ENCODE data around the gene CCL22.

CCL22 gene

GRCh38 chr16:57377080-57377841, 18.7 kb downstream of the CCL22 start:
- no peak for DNase-seq

GRCh38 chr16:57379579-57379978, 21.0 kb downstream of the CCL22 start:
- DNase-seq, result no peak

GRCh38 chr16:57380671-57381462, 22.3 kb downstream of the CCL22 start:
- DNase-seq, result no peak

- DNase-seq, result no peak
Measured at GRCh38 chr16:57381791-57382534, 23.4 kb downstream of the CCL22 start.

- no peak for DNase-seq
Measured at GRCh38 chr16:57382535-57383275, 24.1 kb downstream of the CCL22 start.

GRCh38 chr16:57383276-57384247, 25.0 kb downstream of the CCL22 start:
- DNase-seq, result no peak

- DNase-seq, result no peak
Measured at GRCh38 chr16:57384248-57385070, 25.9 kb downstream of the CCL22 start.

GRCh38 chr16:57385083-57385482, 26.5 kb downstream of the CCL22 start:
- no peak for DNase-seq

GRCh38 chr16:57386381-57386951, 27.9 kb downstream of the CCL22 start:
- DNase-seq, result no peak

GRCh38 chr16:57387598-57388354, 29.2 kb downstream of the CCL22 start:
- no peak for DNase-seq

GRCh38 chr16:57388359-57389086, 29.9 kb downstream of the CCL22 start:
- no peak for DNase-seq

- DNase-seq, result no peak
Measured at GRCh38 chr16:57389087-57389468, 30.5 kb downstream of the CCL22 start.

GRCh38 chr16:57390636-57391295, 32.2 kb downstream of the CCL22 start:
- DNase-seq, result no peak

- no peak for DNase-seq
Measured at GRCh38 chr16:57391300-57391699, 32.7 kb downstream of the CCL22 start.

GRCh38 chr16:57391708-57392107, 33.1 kb downstream of the CCL22 start:
- DNase-seq, result no peak

- DNase-seq, result no peak
Measured at GRCh38 chr16:57392694-57393093, 34.1 kb downstream of the CCL22 start.

GRCh38 chr16:57394444-57394843, 35.9 kb downstream of the CCL22 start:
- DNase-seq, result no peak

GRCh38 chr16:57395026-57395425, 36.4 kb downstream of the CCL22 start:
- DNase-seq, result no peak

Data from NCI-H1417 treated with DMSO at 0.1 percent for 48 hours (cell line).